Activated CD4-positive, alpha-beta T cell treated with anti-CD3 and anti-CD28 coated beads, Interleukin-2, amount 50 U/mL, for 16 hours (primary cell): ENCODE data around the gene CCDC74B.
A peak's percentile ranks its signal among the peaks of the same experiment; 100 is the strongest.
"Not testable (repeated sequence)": the region's sequence is repeated elsewhere in the genome, so short reads cannot be mapped to it uniquely, and the experiment has no call there.

Experiments used
- DNase-seq: peaks from one replicate; pipeline ENCODE4 v3.0.0-alpha.2; 2020

CCDC74B gene

DNA sequence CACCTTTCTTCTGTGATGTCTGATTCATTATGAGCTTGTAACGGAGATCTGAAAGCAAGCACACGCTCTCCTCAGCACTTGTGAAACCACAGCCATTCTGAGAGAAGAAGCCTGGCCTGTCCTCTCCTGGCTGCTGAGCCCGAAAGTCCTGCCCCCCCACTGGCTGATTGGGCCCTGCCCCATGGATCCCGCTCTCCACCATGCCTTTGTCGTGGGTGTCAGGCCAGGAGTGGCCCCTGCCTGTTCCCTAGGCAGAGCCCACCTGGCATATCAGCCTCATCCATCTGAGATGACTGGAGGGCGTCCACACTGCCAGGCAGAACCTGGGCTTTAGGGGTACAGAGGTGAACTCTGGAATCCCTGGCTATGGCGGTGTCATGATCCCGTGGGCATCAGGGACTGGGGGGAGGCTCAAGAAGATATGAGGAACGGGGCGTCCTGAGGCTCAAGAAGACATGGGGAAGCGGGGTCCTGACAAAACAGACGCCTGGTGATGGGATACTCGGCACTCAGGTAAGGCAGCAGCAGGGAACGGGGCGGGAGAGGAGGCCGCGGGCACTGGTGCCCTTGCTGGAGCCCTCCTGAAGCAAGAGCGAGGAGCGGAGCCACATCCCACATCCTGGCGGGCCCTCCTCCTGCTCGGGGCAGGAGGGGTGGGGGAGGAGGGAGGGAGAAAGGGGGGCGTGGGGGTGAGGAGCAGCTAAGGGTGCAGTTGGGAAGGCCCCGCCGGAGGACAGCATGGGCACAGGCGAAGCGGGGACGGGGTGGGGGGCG is 1.5 kb downstream of the CCDC74B start:
- DNase-seq, result peak; percentile 16

DNA sequence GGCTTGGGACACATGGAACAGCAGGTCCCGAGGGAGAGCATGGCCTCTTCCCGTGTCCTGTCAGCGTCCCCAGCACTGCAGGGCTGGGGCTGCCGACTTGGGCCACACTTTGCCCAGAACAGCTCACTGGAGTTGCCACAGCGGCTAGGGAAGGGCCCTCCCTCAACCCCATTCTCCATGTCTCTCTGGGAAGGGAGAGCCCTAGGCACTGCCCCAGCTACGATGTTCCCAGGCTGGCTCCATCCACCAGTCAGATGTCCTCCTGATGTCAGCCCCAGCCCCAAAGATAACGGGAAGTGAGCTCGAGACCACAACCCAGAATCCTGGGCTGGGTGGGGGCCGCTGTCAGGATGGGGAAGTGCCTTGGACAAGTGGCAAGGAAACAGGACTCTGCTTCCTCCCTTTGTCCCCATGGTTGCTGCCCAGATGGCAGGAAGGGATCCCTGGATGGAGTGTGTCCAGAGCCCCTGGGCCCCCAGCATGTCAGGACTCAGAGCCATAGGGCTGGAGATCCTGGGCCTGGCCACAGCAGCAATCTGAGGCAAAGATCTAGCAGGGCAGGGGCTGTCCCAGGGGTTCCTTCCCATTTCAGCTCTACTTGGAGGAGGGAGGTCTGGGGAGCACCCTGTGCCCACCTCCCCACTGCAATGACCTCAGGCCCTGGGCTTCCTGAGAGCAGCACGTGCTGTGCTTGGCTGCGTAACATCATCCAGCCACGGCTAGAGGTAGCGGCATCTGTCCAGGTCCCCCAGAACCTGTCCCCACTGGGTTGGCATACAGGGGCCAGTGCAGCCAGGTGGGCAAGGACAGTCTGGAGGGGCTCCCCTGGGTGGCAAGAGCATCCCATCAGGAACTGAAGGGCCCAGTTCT is 2.3 kb downstream of the CCDC74B start:
- DNase-seq, result not testable (repeated sequence)

DNA sequence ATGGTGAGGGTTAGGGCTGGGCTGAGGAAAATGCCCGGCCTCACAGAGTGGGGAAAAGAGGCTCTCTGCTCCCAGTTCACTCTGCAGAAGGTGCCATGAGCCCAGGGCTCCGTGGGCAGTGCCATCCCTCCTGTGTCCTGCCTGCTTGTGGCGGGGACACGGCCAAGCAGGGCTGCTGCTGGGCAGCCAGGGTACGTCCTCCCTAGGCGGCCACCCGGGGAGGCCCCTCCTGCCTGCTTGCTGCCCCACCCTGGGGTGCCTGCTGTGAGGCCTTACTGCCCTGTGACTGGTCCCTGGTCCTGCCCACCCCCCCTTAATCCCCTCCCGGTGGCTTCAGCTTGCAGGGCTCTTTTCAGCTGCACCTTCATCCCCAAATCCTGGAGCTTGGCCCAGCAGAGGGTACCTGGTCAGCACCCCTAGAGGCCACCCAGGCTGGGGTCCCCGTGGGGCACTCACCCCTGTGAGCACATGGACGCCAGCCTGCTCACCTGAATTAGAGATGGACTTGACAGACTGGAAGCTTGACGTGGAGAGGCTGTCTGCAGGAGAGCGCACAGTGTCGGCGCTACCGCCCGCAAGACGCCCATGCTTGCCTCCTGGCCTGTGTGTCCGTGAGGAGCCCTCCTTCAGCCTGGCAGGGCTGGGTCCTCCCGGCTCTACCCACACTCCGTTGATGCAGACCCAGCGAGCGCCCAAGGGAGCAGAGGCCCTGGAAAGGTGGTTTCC is 3.1 kb downstream of the CCDC74B start:
- DNase-seq, result not testable (repeated sequence)

DNA sequence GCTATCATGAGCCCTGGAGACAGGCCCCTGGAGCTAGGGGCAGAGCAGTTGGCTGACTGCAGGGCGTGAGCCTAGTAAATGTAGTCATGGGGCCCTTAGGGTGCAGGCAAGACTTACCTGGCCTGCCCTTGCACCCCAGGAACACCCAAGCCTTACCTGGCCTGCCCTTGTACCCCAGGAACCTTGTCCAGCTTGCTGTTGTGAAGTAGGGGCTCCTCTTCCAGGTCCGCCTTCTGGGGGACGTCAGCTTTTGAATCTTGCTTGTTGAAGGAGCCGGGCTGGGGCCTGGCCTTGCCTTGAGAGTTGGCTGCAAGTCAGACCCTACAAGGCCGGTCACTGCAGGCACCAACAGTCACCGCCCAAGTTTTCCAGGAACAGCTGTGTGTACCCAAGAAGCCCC is 3.9 kb downstream of the CCDC74B start:
- DNase-seq, result not testable (repeated sequence)

DNA sequence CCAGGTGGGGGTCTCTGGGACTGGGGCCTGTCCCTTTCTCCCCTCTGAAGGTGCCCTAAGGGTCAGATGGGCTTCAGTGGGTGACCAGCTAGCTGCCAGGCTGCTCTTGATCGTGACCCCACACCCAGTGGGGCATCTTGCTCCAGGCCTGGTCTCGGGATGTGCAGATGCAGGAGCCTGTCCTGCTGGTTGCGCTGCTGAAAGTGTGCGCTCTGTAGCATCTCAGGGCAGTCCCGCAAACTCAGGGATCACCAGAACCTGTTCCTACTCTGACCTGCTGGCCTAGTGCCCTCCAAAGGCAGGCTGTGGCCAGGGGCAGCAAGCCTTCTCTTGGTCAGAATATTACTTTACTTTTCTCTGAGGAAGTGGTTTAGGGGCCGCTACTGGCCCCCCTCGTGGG is 4.4 kb downstream of the CCDC74B start:
- DNase-seq, result not testable (repeated sequence)

DNA sequence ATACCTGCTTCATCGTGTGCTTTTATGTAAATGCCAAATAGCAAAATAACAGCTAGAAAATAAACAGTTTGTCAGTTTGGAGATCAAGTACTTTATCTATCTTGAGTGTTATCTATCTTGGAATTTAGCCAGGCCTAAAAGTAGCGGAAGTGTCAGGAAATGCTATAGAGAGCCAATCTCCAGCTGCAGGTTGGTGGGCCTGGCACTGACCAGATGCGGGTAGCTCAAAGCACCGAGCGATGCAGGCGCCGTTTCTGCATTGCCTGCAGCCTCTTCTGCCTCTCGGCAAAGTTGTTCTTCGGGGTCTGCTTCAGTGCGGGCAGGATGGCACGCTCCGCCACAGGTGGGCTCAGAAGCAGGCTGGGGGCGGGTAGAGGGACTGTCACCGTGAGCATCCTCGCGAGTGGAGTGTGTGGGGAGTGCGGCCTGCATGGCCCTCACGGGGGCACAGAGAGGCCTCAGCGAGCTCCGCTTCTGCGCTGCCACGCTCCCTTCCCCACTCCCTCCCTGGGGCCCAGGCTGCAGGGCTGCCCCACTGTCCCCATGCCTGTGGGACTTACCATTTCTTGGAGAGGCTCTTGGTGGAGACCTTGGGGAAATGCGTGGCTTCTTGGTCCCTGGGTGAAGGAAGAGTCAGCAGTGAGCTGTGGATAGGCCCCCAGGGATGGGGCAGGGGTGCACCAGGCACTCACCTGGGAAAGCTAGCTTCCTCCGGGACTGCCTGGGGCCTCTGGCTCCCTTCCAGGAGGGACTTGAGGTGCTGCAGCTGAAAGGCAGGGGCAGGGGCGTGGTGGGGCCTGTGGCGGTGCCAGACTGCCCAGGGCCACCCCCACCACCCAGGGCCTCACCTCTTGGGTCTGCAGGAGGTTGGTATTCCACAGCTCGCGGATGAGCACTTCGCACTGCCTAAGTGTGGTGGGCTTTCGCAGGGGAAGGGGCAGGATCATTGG is 5.3 kb downstream of the CCDC74B start:
- not testable (repeated sequence) for DNase-seq

DNA sequence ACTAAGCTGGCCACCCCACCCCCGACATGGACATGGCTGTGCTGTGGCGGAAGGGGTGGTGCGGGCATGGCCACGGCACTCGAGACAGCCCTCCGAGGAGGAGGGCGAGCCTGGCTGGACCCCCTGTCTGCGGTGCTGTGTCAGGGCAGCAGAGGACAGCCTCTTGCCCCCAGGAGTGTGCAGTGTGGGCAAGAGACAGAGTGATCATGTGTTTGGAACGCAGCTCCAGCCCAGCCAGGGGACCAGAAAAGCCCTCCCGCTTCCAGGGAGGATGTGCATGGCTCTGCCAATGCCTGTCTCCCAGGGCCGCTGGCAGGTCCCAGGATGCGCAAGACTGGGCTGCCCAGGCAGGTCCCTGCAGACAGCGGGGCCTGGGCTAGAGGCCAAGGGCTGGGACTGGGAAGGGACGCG is 6.1 kb downstream of the CCDC74B start:
- not testable (repeated sequence) for DNase-seq

DNA sequence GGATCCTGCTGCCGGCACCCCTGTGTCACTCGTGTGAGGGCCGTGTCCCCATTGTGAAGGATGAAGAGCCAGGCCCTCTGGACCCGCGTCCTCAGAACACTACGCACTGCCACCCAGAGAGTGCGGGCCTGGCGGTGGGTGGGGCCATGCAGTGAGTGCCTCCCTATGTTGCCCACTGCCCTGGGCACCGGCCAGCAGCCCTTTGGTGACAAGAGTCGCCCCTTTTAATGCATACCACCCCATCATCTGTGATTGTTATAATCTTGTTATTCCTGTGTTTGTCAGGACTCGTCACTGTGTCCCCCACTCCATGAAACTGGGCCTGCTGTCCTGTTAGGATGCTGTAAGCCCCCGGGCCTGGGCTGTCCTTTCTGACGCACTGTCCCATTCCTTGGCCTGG is 6.6 kb downstream of the CCDC74B start:
- DNase-seq, result not testable (repeated sequence)

DNA sequence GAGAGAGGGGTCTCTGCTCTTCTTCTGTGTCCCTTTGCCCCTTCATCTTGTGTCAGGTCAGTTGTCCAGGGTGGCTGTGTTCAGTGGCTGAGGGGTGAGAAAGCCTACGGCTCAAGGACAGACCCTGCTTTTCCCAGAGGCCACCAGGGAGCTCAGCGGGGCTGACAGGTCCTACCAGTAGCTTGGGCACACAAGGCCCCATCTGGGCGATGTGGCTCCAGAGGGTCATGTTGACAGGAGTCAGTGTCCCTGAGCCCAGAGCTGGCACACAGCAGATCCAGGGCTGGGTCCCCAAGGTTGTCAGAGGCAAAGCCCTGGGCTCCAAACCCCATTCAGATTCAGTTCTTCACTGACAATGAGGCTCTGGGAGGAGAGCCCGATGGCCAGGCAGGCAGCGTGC is 7.8 kb downstream of the CCDC74B start:
- DNase-seq, result not testable (repeated sequence)

DNA sequence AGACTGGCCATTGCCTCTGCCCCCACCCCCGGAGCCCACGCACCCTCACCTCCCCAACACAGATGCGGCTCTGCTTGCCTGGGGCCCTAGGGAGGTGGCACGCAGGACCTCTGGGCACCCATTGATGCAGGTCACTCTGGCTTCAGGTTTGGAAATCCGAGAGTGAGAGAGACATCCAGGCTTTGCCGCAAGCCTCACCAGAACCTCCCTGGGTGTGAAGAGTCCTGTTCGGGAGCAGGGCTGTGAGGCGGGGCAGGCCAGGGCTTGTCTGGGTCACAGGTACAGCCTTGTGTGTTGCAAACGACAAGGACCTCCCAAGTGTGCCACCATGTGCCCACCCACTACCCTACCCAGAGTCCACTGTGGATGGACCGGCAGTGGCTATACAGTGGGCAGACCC is 8.4 kb downstream of the CCDC74B start:
- DNase-seq, result not testable (repeated sequence)

DNA sequence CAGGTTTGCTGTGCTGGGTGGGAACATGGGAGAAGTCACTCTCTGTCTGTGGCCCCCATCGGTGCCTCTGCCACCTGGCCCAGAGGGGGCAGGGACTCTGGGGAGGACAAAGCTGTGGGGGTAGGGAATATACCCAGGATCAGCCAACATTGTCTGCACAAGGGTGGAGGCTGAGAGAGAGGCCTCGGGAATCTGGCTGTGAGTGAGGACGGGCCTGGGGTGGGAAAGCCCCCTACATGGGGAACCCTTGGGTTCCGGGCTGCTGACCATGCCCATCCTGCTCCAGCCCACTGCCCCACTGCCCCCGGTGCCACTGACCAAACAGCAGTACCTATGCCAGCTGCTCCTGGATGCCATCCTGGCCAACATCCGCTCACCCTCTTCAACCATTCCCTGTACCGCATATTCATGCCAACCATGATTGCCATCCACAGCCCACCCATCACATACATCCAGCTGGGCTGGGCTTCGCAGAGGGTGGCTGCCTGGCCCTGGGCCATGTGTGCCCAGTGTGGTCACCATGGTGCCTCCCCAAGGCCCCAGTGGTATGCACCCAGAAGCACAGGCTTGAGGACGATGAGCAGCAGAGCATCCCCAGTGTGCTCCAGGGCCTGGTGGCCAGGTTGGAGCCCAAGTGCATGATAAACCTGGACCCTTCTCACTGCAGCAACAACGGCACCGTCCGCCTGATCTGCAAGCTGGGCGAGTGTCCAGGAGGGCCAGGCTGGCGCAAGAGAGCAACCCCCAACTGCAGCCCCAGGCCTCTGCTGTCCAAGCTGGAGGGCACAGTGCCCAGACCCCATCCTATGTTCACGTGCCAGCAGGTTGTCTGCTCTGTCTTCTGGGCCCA is 9.0 kb downstream of the CCDC74B start:
- no peak for DNase-seq

DNA sequence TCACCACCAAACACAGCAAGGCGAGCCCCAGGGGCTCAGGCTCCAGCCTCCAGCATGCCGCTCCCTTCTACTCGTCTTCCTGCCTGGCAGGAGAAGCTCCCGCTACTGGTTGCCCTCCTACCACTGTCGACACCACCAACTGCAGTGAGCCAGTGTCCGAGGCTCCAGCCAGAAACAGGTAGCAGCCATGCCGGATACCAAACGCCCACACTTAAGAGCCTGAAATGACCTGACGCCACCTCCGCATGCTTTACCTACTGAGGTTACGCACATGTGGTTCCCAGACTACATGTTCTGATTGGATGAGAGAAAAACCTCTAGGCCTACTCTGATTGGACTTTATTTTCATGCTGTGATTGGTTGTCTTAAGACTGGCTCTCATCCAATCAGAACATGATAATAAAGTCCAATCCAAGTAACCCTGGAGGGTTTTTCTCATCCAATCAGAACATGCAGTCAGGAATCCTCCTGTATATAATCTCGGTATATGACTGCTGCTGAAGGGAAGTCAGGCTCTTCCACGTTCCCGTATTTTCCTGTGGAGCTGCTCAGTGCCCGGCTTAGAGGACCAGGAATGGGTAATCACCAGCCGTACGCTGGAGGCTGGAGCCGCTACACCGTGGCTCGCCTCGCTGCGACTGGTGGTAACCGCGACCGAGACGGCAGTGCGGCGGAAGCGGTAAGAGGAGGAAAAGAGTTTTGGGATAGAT is 15.6 kb downstream of the CCDC74B start, which contains the start of gene POTEF:
TSS of gene POTEF (minus strand) at position 103 of the 710 bp plus-strand sequence. CDS start 8,707 bp downstream, outside the sequence.
- DNase-seq, result not testable (repeated sequence)

DNA sequence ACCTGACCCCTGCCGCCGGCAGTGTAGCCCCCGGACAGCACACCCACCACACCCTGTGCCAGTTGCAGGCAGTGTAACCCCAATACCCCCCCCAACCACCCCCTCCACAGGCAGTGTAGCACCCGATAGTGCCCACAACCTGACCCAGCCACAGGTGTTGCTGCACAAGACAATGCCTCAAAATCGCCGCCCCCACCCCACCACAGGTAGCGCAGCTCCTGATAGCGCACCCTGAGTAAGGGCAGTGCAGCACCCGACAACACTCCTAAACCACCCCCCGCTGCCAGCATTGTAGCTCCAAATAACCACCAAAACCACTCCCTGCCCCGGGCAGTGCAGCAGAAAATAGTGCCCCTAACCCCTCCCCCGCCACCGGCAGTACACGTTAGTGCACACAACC is 16.4 kb downstream of the CCDC74B start:
- not testable (repeated sequence) for DNase-seq

DNA sequence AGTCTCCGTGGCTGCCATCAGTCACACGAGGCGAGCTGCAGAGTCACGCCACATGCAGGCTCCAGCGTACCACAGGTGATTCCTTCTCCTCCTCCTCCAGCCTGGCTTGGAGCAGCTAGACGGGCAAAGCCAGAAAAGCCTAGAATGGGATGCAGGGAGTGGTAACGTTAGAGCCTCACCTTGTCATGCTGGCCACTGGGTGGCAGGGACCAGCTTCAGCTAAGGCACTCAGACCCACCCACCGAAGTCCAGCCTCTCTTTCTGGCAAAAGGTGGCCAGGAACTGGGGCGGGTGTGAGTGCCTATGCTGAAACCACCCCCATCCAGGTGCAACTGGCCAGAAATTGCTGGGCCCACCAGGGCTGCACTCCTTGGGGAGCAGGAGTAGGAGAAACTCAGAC is 17.2 kb downstream of the CCDC74B start:
- DNase-seq, result not testable (repeated sequence)

DNA sequence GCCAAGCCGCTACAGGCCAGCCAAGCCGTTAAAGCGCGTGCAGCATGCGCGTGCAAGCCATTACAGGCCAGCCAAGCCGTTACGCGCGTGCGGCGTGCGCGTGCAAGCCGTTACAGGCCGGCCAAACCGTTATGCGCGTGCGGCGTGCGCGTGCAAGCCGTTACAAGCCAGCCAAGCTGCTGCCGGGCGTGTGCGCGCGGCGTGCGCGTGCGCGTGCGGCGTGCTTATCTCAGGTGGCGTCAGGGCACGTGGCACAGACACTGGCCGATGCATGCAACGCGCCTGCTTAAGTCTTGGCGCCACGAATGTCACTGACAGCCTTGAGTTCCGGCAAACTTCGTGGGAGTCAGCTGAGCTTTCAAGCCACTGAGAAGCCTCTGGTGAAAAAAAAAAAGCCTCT is 24.0 kb downstream of the CCDC74B start:
- DNase-seq, result not testable (repeated sequence)

DNA sequence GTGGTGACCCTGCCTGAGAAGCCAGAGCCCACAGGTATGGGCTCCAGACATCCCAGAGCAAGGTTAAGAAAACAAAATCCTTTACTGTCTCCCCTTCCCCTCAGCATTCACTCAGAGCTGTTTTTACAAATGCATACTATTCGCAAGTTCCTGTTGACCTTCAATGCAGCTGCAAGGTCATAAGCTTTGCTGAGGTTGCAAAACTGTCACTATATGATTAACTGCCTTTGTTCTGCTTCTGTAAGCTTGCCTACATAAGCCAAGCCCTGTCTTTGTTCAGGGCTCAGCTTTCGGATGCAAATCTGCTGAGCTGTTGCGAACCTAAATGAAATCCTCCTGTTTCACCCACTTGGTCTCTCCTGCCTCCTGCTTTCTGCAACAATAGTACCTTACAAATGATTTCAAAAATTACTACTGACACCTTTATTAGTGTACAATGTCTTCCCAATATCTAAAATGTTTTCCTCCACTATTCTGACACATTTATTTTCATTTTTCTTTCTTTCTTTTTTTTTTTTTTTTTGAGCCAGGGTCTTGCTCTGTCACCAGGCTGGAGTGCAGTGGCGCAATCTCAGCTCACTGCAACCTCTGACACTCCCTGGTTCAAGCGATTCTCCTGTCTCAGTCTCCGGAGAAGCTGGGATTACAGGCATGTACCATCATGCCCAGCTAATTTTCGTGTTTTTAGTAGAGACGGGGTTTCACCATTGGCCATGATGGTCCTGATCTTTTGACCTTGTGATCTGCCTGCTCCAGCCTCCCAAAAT is 42.1 kb downstream of the CCDC74B start:
- DNase-seq, result not testable (repeated sequence)
